Left renal pelvis (tissue), 4 donors: ENCODE data around the gene MRPL27. TPM values are rescaled to one million over a fixed set of nuclear protein-coding genes. Genes with fewer than 3 reads are reported as not detected.

Experiments used
- DNase-seq, 4 donors: peaks; one replicate each; pipeline ENCODE4 v3.0.0-alpha.2; 2013; ENCODE audit warnings: low read depth in 4 of 4, low spot score in 3 of 4
- polyA plus RNA-seq, 4 donors: library from polyadenylated mRNA; unstranded; fragments of 120-200 nt; gene quantifications; one replicate each; pipeline ENCODE4 v1.2.1, GENCODE V29; 2013; ENCODE audit not compliant: insufficient read length in 4 of 4

Gene MRPL27
- polyA plus RNA-seq, 4 donors, result 59.8 to 76.3 (median 69.4) TPM

DNA sequence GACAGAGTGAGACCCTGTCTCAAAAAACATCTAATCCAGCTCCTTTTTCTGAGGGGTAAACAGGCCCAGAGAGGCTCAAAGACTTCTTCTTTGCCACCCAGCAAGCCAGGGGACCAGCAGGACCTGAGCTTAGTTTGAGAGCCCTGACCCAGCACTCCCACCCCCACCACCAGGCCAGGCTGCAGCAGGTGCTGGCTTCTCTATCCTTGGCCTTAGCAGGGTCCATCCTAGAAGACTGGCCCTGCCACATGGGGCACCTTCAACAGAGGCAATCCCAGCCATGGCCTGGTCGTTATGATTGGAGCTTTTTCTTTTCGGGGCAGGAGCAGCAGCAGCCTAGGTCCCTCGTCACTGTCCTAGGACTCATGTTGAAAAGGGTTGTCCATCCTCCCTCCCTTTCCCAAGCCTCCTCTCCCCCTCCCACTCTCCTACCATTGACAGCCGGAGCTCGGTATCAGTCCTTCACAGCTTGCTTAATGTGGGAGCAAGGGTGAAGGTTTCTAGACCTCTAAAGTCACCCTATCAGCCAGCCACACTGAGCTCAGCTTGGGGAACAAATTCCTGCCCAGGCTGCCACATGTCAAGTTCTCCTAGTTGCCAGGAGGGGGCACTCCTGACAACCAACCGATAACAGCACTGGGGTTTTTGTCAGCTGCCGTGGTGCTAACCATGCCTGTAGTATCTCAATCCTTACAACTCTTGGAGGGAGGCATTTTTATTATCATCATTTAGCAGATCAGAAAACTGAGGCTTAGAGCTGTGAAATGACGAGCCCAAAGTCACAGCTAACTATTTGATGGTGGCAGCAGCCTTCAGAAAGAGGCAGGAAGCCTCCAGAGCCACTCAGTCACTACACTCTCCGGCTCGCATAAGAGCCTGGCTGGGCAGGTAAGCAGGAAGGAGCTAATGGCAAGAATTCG, 11.2 kb downstream of the MRPL27 start:
- peak in 1 of 4 donors; percentile 36 for DNase-seq

DNA sequence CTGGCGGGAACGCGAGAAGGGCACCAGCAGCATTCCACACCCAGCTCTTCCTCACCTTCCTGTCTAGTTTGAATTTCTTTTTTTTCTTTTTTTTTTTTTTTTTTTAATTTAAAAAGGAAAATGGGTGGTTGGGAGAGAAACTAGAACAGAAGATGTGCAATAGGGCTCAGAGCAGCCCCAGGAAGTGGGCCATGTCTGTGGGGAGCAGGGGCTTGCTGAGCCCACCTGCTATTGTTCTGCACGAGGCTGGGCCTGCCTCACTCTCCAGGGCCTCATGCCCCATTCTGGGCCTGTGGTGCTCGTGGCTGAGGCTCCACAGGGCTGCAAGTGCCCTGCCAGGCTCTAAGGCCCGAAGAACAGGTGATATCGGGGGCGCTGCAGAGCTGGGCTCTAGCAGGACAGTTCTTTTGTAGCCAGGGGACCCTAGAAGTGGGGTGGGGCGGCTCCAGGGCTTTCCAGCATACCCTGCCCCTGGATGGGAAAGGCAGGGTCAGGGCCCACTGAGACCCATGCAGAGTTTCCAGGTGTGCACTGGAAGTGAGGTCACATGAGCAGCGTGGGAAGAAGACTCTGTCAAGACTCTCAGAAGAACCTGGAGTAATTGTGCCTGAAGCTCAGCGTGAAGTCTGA, 12.4 kb downstream of the MRPL27 start:
- no peak for DNase-seq

GRCh38 chr17:50359998-50360461, 13.0 kb downstream of the MRPL27 start:
- DNase-seq, result no peak

DNA sequence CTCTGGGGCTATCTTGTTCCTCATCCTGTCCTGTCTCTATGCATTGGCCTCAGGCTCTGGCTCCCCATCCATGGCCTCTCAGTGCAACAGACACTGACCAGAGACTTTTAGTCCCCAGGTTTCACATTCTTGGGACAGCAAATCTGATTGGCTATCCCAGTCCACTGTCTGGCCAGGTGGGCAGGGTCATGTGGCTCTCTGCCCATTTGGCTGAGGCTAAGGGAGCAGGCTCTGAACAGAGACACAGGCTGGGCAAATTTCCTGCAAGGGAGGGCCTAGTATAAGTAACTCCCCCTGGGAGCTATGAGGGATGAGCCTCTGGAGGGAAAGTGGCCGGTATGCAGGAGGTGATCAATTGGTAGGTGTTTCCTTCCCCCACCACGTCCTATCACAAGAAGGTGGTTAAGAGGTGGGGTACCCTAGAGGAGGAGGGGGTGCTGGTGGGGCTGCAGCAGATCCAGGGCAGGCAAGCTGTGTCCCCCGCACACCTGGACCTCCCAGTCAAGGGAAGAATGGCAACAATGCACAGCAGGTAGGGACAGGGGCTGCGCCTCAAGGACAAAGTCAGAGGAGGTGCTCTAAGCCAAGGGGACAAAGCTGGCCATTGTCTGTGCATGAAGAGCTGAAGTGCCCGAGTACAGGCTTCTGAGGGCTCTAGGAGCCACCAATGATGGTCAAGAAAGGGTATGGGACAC, 13.8 kb downstream of the MRPL27 start:
- no peak for DNase-seq

GRCh38 chr17:50358177-50358576, 14.8 kb downstream of the MRPL27 start:
- no peak for DNase-seq

DNA sequence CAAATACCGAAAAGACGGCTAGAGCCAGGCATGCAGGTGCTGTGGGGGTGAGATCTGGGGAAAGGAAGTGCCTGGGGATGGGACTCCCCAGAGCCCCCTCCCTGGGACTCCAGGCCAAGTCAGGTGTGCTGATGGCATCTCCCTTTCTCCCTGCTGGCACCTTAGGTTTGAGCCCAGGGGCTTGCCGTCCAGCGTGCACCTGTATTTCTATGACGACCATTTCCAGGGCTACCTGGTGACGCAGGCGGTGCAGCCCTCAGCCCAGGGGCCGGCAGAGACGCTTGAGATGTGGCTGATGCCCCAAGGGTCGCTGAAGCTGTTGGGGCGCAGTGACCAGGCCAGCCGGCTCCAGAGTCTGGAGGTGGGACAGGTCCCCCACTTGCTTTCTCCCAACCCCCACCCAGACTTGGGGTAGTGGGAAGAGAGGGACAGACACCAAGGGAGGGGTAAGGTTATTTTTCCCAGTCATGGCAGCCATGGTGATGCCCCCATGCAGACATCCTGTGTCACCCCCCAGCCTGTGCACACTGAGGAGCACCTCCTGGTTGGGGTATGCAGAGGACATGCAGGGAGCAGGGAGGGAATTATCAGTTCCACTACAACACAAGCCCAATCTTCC, 16.0 kb downstream of the MRPL27 start:
- DNase-seq, result no peak

GRCh38 chr17:50356418-50356817, 16.6 kb downstream of the MRPL27 start:
- no peak for DNase-seq

DNA sequence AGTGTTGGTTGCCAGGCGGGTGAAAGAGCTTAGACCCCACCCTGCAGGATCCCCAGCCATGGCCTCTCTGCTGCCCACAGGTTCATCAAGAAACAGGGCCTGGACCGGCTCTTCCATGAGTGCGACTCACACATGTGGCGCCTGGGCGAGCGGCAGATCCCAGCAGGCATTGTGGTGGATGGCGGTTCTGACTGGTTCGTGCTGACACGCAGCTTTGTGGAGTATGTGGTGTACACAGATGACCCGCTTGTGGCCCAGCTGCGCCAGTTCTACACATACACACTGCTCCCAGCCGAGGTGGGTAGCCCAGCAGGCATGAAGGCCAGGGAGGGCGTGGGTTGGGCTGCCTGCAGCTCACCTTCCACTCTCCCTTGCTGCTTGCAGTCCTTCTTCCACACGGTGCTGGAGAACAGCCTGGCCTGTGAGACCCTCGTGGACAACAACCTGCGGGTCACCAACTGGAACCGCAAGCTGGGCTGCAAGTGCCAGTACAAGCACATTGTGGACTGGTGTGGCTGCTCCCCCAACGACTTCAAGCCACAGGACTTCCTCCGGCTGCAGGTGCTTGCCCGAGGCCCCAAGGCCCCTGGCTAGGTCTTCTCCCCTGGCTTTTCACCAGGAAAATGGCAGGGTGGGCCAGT, 17.2 kb downstream of the MRPL27 start:
- DNase-seq, result no peak

DNA sequence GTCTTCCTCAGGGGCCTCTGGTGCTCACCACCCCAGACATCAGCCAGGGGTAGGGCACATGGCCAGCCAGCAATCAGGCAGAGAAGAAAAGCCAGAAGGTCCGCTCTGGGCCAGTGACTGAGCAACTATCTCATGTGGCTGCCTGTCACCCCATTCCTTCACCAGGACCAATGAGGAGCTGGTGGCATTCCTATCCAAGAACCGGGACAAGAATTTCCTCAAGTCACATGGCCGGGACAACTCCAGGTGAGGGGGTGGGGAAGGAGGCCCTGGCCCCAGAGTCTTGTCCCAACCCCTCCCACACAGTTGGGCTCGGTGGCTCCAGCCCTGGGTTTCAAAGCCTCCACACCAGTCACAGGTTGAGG, 17.7 kb downstream of the MRPL27 start:
- no peak for DNase-seq

GRCh38 chr17:50354776-50355175, 18.2 kb downstream of the MRPL27 start:
- no peak for DNase-seq

GRCh38 chr17:50354198-50354597, 18.8 kb downstream of the MRPL27 start:
- no peak for DNase-seq

DNA sequence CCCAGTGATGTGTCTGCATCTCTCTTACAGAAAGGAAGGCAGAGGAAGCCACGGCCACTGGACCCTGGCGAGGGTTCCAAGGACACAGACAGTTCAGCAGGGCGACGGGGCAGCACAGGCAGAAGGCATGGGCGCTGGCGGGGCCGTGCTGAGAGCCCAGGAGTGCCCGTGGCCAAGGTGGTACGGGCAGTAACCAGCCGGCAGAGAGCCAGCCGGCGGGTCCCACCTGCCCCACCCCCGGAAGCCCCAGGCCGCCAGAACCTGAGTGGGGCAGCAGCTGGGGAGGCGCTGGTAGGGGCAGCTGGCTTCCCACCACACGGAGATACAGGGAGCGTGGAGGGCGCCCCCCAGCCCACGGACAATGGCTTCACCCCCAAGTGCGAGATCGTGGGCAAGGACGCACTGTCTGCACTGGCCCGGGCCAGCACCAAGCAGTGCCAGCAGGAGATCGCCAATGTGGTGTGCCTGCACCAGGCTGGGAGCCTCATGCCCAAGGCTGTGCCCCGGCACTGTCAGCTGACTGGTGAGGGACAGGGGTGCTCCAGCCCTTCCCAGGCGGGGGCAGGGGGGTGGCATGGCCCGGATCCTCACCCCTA, 19.3 kb downstream of the MRPL27 start:
- no peak for DNase-seq

DNA sequence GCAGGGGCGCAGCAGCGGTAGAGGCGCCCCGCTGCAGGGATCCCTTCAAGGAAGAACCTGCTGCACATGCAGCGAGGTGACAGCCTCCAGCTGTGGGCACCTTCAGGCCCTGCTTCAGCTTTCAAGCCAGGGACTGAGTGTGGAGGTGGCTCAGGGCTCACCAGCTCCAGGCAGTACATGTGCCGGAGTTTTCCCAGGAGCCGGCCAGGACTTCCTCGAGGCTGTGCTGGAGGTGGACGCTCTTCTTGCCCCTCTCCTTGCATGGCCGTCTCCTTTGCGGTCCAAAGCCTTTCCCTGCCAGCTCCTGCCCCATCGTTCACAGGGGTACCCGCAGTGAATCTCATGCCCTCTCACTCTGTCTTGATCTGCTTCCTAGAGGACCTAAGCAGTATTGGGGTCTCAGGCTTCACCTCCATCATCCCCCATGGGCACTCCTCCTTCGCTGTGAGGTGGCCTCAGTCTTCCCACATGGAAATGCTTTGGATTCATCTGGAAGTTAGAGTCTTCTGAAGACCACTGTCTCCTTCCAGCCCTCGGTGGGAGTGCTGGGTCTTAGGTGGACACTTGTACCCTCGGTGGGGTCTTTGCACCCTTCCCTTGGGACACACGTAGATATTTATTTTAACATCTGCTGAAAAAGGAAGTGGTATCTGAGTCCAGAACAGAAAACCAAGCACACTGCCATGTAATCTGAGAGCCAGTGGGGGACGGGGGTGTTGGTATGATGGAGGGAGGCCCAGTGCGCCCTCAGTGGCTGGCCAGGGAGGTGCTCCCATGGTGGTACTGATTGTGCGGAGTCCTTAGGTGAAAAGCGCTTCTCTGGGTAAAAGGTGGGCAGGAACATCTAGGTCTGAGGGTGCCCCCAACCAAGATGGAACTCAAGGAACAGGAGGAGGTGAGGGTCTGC, 20.0 kb downstream of the MRPL27 start:
- no peak for DNase-seq

GRCh38 chr17:50352072-50352692, 20.8 kb downstream of the MRPL27 start:
- no peak for DNase-seq

DNA sequence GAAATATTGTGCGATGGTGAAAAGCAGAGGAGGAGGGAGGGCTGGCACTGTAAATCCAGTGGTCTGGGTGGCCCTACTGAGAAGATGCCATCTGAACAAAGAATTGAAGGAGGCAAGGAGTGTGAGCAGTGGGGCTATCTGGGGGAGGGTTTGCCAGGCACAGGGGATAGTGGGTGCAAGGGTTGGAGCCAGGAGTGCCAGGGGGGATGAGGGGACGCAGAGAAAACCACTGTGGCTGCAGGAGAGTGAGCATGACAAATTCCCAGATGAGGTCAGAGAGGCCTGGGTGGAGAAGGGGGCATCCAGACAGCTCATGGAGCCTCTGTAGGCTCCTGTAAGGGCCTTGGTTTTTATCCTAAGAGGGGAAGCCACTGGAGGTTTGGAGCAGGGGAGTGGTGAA, 22.3 kb downstream of the MRPL27 start:
- no peak for DNase-seq

- DNase-seq, result no peak
These were observed 23.8 kb downstream of the MRPL27 start for GRCh38 chr17:50349243-50349600.

DNA sequence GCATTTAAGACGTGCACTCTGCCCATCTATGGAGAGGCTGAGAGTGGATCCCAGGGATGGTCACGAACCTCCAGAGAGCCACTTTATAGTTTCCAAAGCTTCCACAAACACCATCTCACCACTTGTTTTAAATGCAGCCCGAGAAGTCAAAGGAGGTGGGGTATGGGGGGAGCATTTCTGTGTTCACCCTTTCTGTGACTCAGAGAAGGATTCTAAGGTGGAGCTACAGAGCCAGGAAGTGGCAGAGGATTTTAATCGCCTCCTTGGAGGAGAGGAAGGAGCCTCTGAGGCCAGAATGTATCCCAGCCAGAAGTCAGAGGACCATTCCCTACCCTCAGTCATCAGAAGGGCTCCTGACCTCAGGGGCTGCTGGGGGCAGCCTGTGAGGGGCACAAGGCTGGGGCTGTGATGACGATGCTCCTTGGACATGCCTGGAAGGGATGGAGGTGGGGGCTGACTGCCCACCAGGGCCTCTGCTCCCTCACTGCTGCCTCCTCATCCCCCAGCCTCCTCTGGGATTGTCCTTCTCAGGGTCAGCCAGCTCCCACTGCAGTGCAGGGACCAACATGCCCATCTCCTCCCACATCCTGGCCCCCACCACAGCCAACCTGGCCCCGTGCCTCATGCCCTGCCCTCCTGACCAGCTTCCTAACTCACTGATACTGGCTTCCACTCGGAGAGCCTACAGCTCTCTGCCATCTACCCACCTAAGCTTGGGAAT, 24.3 kb downstream of the MRPL27 start:
- DNase-seq, result no peak

- DNase-seq, result no peak
These were observed 25.1 kb downstream of the MRPL27 start for GRCh38 chr17:50347894-50348291.
